Testis (tissue), 2 donors: ENCODE data around the gene SGSM1.

ENCODE experiments used
- POLR2A ChIP-seq: fragments of 450-650 bp; IDR thresholded peaks from one replicate; pipeline ENCODE4 v1.6.1; 2017; ENCODE audit warnings: antibody characterized with exemption, mild to moderate bottlenecking, moderate library complexity
- TF ChIP-seq, protein P1 (sequence below), 3 experiments: fragments of 450-650 bp in 2 of 3; fragments of 200-600 bp in 1 of 3; sonication (generic) in 1 of 3; IDR thresholded peaks; one replicate each; pipeline ENCODE4 v1.5.1; 2016 to 2019; ENCODE audit warnings: antibody characterized with exemption in 3 of 3, mild to moderate bottlenecking in 2 of 3, moderate library complexity in 1 of 3

GRCh38 chr22:24796860-24797259, 9.2 kb upstream of the SGSM1 start:
- no peak for TF ChIP-seq POLR2A
- TF ChIP-seq, protein P1, sequence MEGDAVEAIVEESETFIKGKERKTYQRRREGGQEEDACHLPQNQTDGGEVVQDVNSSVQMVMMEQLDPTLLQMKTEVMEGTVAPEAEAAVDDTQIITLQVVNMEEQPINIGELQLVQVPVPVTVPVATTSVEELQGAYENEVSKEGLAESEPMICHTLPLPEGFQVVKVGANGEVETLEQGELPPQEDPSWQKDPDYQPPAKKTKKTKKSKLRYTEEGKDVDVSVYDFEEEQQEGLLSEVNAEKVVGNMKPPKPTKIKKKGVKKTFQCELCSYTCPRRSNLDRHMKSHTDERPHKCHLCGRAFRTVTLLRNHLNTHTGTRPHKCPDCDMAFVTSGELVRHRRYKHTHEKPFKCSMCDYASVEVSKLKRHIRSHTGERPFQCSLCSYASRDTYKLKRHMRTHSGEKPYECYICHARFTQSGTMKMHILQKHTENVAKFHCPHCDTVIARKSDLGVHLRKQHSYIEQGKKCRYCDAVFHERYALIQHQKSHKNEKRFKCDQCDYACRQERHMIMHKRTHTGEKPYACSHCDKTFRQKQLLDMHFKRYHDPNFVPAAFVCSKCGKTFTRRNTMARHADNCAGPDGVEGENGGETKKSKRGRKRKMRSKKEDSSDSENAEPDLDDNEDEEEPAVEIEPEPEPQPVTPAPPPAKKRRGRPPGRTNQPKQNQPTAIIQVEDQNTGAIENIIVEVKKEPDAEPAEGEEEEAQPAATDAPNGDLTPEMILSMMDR (IDR thresholded peaks at IDR 0.05) = no peak
